BE2C (cell line): ENCODE data around the gene ANXA4.

Experiments used
- DNase-seq: peaks from one replicate; pipeline ENCODE4 v3.0.0-alpha.2; 2020
- H3K27me3 ChIP-seq: fragments of 250-450 bp; sonication (Bioruptor Pico); 2 replicates; pipeline ENCODE4 v1.5.1; 2020; ENCODE audit warnings: mild to moderate bottlenecking
- H3K36me3 ChIP-seq: fragments of 250-450 bp; sonication (Bioruptor Pico); 2 replicates; pipeline ENCODE4 v1.5.1; 2020; ENCODE audit warnings: mild to moderate bottlenecking
- H3K4me1 ChIP-seq: fragments of 250-450 bp; sonication (Bioruptor Pico); 2 replicates; pipeline ENCODE4 v1.5.1; 2020
- H3K4me3 ChIP-seq: 2 replicates; pipeline ENCODE4 v1.5.1; 2011; ENCODE audit warnings: low read depth, low read length
- H3K9me3 ChIP-seq: fragments of 250-450 bp; sonication (Bioruptor Pico); 2 replicates; pipeline ENCODE4 v1.5.1; 2020
- TF ChIP-seq, protein P1 (sequence below): IDR thresholded peaks from 2 replicates; pipeline ENCODE4 v1.5.1; 2012; ENCODE audit warnings: mild to moderate bottlenecking, low read depth, low read length

The ANXA4 gene

GRCh38 chr2:69695850-69696216, 46.1 kb upstream of the ANXA4 start:
- no peaks in the 10 kb centered on the region for H3K36me3 ChIP-seq
- no peaks in the 10 kb centered on the region for H3K9me3 ChIP-seq
- no peaks in the 10 kb centered on the region for H3K27me3 ChIP-seq
- no peak overlapping the region for H3K4me3 ChIP-seq
- TF ChIP-seq, protein P1, sequence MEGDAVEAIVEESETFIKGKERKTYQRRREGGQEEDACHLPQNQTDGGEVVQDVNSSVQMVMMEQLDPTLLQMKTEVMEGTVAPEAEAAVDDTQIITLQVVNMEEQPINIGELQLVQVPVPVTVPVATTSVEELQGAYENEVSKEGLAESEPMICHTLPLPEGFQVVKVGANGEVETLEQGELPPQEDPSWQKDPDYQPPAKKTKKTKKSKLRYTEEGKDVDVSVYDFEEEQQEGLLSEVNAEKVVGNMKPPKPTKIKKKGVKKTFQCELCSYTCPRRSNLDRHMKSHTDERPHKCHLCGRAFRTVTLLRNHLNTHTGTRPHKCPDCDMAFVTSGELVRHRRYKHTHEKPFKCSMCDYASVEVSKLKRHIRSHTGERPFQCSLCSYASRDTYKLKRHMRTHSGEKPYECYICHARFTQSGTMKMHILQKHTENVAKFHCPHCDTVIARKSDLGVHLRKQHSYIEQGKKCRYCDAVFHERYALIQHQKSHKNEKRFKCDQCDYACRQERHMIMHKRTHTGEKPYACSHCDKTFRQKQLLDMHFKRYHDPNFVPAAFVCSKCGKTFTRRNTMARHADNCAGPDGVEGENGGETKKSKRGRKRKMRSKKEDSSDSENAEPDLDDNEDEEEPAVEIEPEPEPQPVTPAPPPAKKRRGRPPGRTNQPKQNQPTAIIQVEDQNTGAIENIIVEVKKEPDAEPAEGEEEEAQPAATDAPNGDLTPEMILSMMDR = no peak
- H3K4me1 ChIP-seq = no peaks in the 10 kb centered on the region
- DNase-seq = no peak

DNA sequence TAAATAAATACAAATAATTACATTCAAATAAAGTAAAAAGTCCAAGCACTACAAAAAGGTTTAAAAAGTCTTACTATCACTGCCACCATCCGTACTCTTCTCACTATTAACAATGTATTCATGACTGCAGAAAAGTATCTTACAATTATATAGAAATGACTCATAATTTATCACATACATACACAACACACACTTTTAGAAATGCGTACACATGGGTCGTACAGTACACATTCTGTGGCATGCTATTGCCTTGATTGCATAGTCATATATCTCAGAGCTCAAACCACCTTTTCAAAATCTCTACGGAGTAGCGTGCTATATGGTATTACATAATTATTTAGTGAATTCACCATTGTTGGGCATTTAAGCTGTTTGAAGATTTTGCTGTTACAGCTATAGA, 41.6 kb upstream of the ANXA4 start:
- no peak overlapping the region for H3K4me3 ChIP-seq
- H3K9me3 ChIP-seq = no peaks in the 10 kb centered on the region
- DNase-seq = no peak
- no peaks in the 10 kb centered on the region for H3K4me1 ChIP-seq
- TF ChIP-seq, protein P1 = no peak
- H3K27me3 ChIP-seq = no peaks in the 10 kb centered on the region
- no peaks in the 10 kb centered on the region for H3K36me3 ChIP-seq

GRCh38 chr2:69701100-69701945, 40.6 kb upstream of the ANXA4 start:
- no peak for DNase-seq
- no peaks in the 10 kb centered on the region for H3K36me3 ChIP-seq

DNA sequence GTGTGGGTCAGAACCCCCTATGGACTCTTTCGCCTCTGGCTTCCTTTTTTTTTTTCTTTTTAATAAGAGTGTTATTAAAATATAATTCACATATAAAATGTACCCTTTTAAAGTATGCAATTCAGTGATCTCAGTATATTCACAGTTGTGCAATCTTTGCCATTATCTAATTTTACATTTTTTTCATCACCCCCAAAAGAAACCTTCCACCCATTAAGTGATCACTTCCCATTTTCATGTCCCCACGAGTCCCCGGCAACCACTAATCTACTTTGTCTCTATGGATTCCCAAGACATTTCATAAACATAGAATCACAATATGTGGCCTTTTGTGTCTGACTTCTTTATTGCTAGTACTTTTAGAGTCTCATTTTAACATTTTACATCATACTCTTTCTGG, 38.7 kb upstream of the ANXA4 start:
- H3K4me1 ChIP-seq = no peaks in the 10 kb centered on the region
- no peaks in the 10 kb centered on the region for H3K36me3 ChIP-seq
- H3K9me3 ChIP-seq = no peaks in the 10 kb centered on the region
- no peaks in the 10 kb centered on the region for H3K27me3 ChIP-seq
- TF ChIP-seq, protein P1 = no peak
- DNase-seq = no peak
- H3K4me3 ChIP-seq = no peak overlapping the region

More at GRCh38 chr2:69701100-69701945, 40.6 kb upstream of the ANXA4 start:
- Histone ChIP-seq H3K9me3 (no peaks in the 10 kb centered on the region), H3K4me3 (no peak overlapping the region), H3K27me3 (no peaks in the 10 kb centered on the region), H3K4me1 (no peaks in the 10 kb centered on the region)
- TF ChIP-seq, protein P1 = no peak

GRCh38 chr2:69704446-69704845, 37.5 kb upstream of the ANXA4 start:
- no peak for DNase-seq
- TF ChIP-seq, protein P1 = no peak
- H3K9me3 ChIP-seq = no peaks in the 10 kb centered on the region
- no peaks in the 10 kb centered on the region for H3K4me1 ChIP-seq
- no peak overlapping the region for H3K4me3 ChIP-seq
- no peaks in the 10 kb centered on the region for H3K36me3 ChIP-seq
- H3K27me3 ChIP-seq = no peaks in the 10 kb centered on the region

- Histone ChIP-seq H3K36me3 (no peaks in the 10 kb centered on the region), H3K9me3 (no peaks in the 10 kb centered on the region), H3K4me3 (no peak overlapping the region), H3K4me1 (no peaks in the 10 kb centered on the region), H3K27me3 (no peaks in the 10 kb centered on the region)
- TF ChIP-seq, protein P1 = no peak
- no peak for DNase-seq
Measured at GRCh38 chr2:69709290-69709689, 32.6 kb upstream of the ANXA4 start.
